Measurements from ENCODE around the gene OR5M3.

OR5M3 gene

GRCh38 chr11:56473252-56473651 lies at the start of gene OR5M3:
OR5M3 (minus strand) TSS chr11:56473352; CDS start chr11:56470497, 2,855 bp downstream.
- DNase-seq, result no peak

GRCh38 chr11:56522008-56522407 lies 48.9 kb upstream of the OR5M3 start:
- no peak for DNase-seq

GRCh38 chr11:56513280-56513679 lies 40.1 kb upstream of the OR5M3 start:
- no peak for DNase-seq

GRCh38 chr11:56509439-56509838 lies 36.3 kb upstream of the OR5M3 start:
- DNase-seq, result no peak

GRCh38 chr11:56497010-56497409 lies 23.9 kb upstream of the OR5M3 start:
- DNase-seq, result no peak

- DNase-seq, result no peak
Observed at GRCh38 chr11:56495117-56495516, 22.0 kb upstream of the OR5M3 start.

- DNase-seq, result no peak
Observed at GRCh38 chr11:56491270-56491669, 18.1 kb upstream of the OR5M3 start, which contains the start of gene OR5M8. OR5M8 (minus strand) TSS chr11:56491370; CDS start chr11:56491370, 0 bp downstream.

- no peak for DNase-seq
Observed at GRCh38 chr11:56486801-56487200, 13.6 kb upstream of the OR5M3 start.

- DNase-seq, result no peak
Observed at GRCh38 chr11:56474729-56475235, 1.6 kb upstream of the OR5M3 start.

- no peak for DNase-seq
Observed at GRCh38 chr11:56457076-56457475, 16.1 kb downstream of the OR5M3 start.

GRCh38 chr11:56453521-56453920 lies 19.6 kb downstream of the OR5M3 start:
- no peak for DNase-seq
